GM19324 (cell line): Measurements from ENCODE around the gene SKOR1.
A peak's percentile ranks its signal among the peaks of the same experiment; 100 is the strongest.

Experiments used
- ATAC-seq: cut with Tn5 transposase; IDR thresholded peaks from one replicate; pipeline ENCODE4 v1.9.1; 2021; ENCODE audit warnings: mild to moderate bottlenecking, moderate library complexity; ENCODE audit not compliant: unreplicated experiment, low FRiP score

The SKOR1 gene

GRCh38 chr15:67845974-67846373 is 20.7 kb downstream of the SKOR1 start:
- ATAC-seq = no peak

DNA sequence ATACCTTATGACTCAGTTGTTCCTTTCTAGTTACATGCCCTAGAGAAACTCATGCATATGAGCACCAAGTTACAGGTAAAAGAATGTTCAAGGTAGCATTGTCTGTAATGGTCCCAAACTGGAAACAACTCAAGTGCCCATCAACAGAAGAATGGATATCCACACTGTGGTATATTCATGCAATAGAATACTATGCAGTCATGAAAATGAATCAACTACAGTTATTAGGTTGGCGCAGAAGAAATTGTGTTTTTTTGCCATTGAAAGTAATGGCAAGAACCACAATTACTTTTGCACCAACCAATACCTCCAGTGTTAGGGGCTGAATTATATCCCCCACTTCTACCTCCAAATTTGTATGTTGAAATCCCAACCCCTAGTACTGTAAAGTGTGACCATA is 24.2 kb downstream of the SKOR1 start:
- ATAC-seq = no peak

GRCh38 chr15:67850336-67850735 is 25.0 kb downstream of the SKOR1 start:
- no peak for ATAC-seq

DNA sequence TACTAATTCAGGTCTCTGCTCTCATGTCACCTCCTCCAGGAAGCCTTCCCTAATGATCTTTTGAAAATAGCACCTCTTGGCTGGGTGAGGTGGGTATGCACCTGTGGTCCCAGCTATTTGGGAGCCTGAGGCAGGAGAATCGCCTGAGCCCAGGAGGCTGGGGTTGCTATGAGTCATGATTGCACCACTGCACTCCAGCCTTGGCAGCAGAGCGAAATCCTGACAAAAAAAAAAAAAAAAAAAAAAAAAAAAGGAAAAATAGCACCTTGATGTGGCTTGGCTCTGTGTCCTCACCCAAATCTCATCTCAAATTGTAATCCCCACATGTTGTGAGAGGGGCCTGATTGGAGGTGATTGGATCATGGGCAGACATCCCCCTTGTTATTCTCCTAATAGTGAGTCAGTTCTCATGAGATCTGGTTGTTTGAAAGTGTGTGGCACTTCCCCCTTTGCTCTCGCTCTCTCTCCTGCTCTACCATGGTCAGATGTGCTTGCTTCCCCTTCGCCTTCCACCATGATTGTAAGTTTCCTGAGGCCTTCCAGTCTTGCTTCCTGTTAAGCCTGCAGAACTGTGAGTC is 25.8 kb downstream of the SKOR1 start:
- ATAC-seq = no peak

DNA sequence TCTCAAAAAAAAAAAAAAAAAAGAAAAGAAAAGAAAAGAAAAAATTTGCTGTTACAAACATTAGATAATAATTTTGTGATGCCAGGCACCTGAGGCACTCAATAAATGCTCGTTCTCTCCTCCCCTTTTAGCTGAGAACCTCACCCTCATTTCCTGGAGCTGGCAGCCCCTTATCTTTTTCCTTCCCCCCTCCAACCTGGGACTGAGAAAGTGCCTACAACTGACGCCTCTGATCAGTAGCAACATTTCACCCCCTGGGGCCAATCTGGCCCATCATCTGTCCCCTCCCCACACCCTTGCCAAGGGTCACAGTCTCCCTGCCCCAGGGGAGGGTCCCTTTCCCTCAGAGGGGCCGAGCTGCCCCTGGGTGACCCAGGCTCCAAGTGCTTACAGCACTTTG is 27.1 kb downstream of the SKOR1 start:
- no peak for ATAC-seq

DNA sequence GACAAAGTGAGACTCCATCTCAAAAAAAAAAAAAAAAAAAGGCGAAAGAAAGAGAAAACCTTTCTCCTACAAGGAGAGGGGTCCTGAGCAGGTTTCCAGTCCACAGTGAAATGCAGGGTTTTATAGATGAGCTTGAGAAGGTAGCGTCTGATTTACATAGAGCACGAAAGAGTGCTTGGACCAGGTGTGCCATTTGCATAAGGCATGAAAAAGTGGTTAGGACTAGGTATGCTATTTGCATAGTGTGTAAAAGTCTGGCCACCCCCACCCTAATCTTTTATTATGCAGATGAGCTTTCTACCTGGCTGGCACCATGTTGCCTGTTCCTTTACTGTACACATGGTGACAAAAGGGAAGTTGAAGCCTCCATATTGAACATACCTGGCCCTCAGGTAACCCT is 28.1 kb downstream of the SKOR1 start:
- no peak for ATAC-seq

DNA sequence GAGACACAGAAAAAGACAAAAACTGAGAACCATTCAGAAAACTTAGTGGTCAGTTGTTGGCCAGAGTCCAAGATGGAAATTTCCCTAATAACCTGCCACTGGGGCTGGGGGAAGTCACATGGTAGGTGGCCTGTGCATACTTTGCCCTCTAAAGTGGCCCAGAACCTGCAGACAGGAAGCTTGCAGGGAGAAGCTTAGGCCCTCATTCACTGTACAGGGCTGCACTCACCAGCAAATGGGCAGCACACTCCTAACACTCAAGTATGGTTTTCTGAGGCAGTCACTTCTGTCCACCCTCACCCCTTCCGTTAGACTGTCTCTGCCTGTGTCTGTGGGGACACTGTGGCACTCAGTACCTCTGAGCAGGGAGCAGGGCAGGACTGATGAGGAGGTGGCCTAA is 29.0 kb downstream of the SKOR1 start:
- ATAC-seq = no peak

GRCh38 chr15:67855842-67856241 is 30.5 kb downstream of the SKOR1 start:
- ATAC-seq = no peak

DNA sequence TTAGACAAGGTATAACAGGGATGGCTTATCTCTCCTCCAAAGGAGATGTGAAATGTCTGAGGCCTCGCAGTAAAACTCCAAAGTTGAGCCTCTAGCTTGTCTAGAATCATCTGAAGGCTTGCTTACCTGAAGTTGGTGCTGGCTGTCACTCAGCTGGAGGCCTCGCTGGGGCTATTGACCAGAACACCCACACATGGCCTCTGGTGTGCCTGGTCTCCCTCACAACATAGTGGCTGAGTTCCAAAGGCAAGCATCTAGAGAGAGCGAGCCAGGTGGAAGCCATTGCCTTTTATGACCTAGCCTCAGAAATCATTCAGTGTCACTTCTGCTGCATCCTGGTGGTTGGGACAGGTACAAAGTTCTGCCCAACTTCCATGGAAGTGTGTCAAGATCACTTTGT is 31.9 kb downstream of the SKOR1 start:
- no peak for ATAC-seq

- no peak for ATAC-seq
These were observed 34.1 kb downstream of the SKOR1 start for GRCh38 chr15:67859331-67859946.

DNA sequence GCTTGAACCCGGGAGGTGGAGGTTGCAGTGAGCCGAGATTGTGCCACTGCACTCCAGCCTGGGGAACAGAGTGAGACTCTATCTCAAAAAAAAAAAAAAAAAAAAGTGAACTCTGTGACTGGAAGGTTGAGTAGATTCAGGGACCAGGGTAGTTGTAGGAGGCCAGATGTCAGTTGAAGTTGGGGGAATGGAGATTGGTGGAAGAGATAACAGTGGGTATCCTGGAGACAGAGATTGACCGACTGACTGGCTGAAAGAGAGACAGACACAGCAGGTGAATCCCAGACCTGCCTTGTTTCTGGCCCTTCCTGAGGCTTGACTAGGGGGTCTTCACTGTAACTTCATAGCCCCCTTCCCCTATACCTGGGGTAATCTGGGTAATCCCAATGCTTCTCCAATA is 36.7 kb downstream of the SKOR1 start:
- no peak for ATAC-seq

DNA sequence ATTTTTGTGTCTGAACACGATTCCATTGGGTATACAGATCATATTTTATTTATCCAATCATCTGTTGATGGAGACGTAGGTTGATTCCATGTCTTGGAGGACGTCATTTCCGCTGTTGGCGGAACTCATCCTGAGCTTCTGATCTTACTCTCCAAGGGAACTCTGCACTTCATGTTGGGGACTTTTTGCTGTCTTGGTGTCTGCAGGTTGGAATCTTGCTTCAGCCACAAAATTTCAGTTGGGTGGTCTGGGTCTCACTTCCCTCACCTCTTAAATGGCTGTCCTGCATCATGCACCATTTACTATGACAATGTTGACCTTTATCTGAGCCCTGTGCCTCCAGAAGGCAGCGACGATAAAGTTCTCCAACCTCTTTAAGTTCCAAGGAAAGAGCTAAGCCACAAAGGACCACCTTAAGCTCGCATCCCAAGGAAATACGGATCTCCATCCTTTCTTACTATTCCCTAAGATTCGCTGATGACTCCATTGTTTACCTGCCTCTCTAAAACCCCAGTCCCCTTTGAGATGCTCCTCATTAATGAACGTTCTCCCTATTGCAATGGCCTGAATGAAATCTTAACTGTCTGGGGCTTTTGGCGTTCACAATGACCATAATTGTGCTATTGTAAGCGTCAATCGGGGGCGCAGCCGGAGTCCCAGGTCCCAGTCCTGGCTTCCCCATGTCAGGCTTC is 37.6 kb downstream of the SKOR1 start:
- no peak for ATAC-seq

DNA sequence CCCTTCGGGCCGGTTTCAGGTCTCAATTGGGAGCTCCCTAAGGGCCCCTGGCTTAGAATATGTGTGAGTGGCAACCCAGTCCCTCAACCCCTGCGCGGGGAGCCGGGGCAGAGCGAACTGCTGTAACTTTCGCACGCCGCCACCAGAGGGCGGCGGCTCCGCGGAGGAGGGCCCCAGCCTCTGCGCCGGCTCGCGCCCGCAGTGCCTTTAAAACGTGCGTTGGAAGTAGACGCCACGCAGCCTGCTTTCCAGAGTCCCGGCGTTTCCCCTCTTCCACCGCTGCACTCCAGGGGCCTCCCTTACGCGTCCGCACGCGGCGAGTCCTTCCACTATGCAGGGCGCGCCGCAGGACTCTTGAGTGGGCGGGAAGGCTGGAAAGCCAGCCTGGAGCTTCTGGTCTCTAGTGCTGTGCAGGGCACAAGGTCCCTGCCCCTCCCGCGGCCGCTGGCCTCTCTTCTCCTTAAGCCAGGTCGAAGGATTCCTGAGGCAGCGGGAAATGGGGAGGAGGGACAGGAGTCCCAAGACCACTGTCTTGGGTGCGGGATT is 38.2 kb downstream of the SKOR1 start:
- peak; percentile 74 for ATAC-seq

GRCh38 chr15:67865331-67865730 is 40.0 kb downstream of the SKOR1 start:
- no peak for ATAC-seq

- no peak for ATAC-seq
These were observed 40.5 kb downstream of the SKOR1 start for GRCh38 chr15:67865766-67866165.

DNA sequence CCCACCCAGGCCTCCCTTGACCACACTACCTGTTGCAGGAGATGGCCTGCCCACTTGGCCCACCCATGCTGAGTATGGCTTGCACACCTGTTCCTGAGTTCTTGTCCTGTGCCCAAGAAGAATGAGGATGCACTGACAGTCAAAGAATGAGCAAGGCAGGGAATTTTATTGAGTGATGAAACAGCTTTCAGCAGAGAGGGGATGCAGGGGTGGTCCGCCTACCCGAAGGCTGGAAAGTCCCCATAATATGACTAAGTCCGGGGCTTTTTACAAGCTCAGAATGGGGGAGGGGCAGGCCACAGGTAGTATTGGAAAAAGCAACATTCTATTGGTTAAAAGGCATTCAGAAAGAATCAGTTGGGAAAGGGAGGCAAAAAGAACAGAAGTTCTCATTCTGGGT is 44.4 kb downstream of the SKOR1 start:
- no peak for ATAC-seq

DNA sequence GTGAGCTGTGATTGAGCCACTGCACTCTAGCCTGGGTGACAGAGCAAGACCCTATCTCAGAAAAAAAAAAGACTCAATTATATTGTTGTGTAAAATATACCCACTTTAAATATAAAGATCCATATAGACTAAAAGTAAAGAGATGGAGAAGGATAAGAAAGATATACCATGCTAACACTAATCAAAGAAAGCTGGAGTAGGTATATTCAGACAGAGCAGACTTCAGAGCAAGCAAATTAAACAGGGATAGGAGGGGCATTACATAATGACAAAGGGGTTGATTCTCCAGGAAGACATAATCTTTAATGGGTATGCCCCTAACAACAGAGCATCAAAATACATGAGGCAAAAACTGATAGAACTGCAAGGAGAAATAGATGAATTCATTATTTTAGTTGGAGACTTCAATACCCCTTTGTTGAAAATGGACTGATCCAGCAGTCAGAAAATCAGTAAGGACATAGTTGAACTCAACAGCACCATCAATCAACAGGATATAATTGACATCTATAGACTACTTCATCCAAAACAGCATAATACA is 45.6 kb downstream of the SKOR1 start:
- ATAC-seq = no peak

- no peak for ATAC-seq
These were observed 48.5 kb downstream of the SKOR1 start for GRCh38 chr15:67873777-67874176.

- no peak for ATAC-seq
These were observed 53.5 kb downstream of the SKOR1 start for GRCh38 chr15:67878712-67879206.

- no peak for ATAC-seq
These were observed 54.3 kb downstream of the SKOR1 start for GRCh38 chr15:67879440-67880129.

- ATAC-seq = no peak
These were observed 55.4 kb downstream of the SKOR1 start for GRCh38 chr15:67880651-67881182.
